ENCODE measurements around the gene GPX7.

Gene GPX7

GRCh38 chr1:52554267-52554640 is 47.9 kb upstream of the GPX7 start:
- Histone ChIP-seq H3K27ac (ENCODE audit: low read length) (peak overlapping the region; percentile 97), H3K79me2 (ENCODE audit: insufficient read depth, low read length) (peaks cover 51% of the 10 kb centered on the region)
- no peak for ATAC-seq (ENCODE audit: insufficient read depth, low read depth)

GRCh38 chr1:52554756-52555155 is 47.4 kb upstream of the GPX7 start:
- peaks cover 39% of the 10 kb centered on the region for H3K4me1 ChIP-seq (ENCODE audit: insufficient read depth, low read length)
- no peak for DNase-seq
- H3K9ac ChIP-seq (ENCODE audit: low read depth, low read length), result peak overlapping the region; percentile 99
- peaks cover 15% of the 10 kb centered on the region; the same call in 1 of the 2 replicates for H4K20me1 ChIP-seq (ENCODE audit: insufficient read depth, low read length)
- no peaks in the 10 kb centered on the region; the same call in 1 of the 2 replicates for H3K36me3 ChIP-seq (ENCODE audit: insufficient read depth, low read length)
- H2AFZ ChIP-seq (ENCODE audit: low read depth, low read length), result peak overlapping the region; percentile 97; the same call in 1 of the 2 replicates
- H3K27me3 ChIP-seq (ENCODE audit: insufficient read depth, low read length, poor library complexity), result no peaks in the 10 kb centered on the region
- ATAC-seq (ENCODE audit: insufficient read depth, low read depth), result no peak
- H3K27ac ChIP-seq (ENCODE audit: low read length), result peak overlapping the region; percentile 97; the same call in 1 of the 2 replicates
- H3K4me2 ChIP-seq (ENCODE audit: insufficient read depth, low read length), result peak overlapping the region; percentile 90
- no peak for TF ChIP-seq CTCF (IDR thresholded peaks at IDR 0.05; ENCODE audit: borderline replicate concordance, extremely low read depth, low read length, poor library complexity, severe bottlenecking)
- TF ChIP-seq EZH2 (IDR thresholded peaks at IDR 0.05; ENCODE audit: borderline replicate concordance, low read depth, low read length, severe bottlenecking), result no peak
- no peaks in the 10 kb centered on the region for H3K9me3 ChIP-seq (ENCODE audit: insufficient read depth, low read length, severe bottlenecking)
- peak overlapping the region in 1 of 2 experiments; percentile 90; a peak in 2 of 4 replicates for H3K4me3 ChIP-seq (ENCODE audit: low read depth in 1 of 2, low read length in 2 of 2)
- H3K79me2 ChIP-seq (ENCODE audit: insufficient read depth, low read length), result peaks cover 46% of the 10 kb centered on the region

More at GRCh38 chr1:52554267-52554640, 47.9 kb upstream of the GPX7 start:
- Histone ChIP-seq H3K4me3 (ENCODE audit: low read depth in 1 of 2, low read length in 2 of 2) (peak overlapping the region; percentile 86 to 90), H3K27me3 (ENCODE audit: insufficient read depth, low read length, poor library complexity) (no peaks in the 10 kb centered on the region), H3K4me2 (ENCODE audit: insufficient read depth, low read length) (peak overlapping the region; percentile 90), H2AFZ (ENCODE audit: low read depth, low read length) (peak overlapping the region; percentile 97), H3K4me1 (ENCODE audit: insufficient read depth, low read length) (peaks cover 44% of the 10 kb centered on the region), H3K9me3 (ENCODE audit: insufficient read depth, low read length, severe bottlenecking) (no peaks in the 10 kb centered on the region), H3K36me3 (ENCODE audit: insufficient read depth, low read length) (no peaks in the 10 kb centered on the region; the same call in 1 of the 2 replicates), H4K20me1 (ENCODE audit: insufficient read depth, low read length) (peaks cover 20% of the 10 kb centered on the region; the same call in 1 of the 2 replicates), H3K9ac (ENCODE audit: low read depth, low read length) (peak overlapping the region; percentile 99)
- no peak for DNase-seq
- TF ChIP-seq CTCF (IDR thresholded peaks at IDR 0.05; ENCODE audit: borderline replicate concordance, extremely low read depth, low read length, poor library complexity, severe bottlenecking), result no peak
- TF ChIP-seq EZH2 (IDR thresholded peaks at IDR 0.05; ENCODE audit: borderline replicate concordance, low read depth, low read length, severe bottlenecking), result no peak

- no peak for DNase-seq
- no peak for ATAC-seq (ENCODE audit: insufficient read depth, low read depth)
- peaks cover 26% of the 10 kb centered on the region for H3K79me2 ChIP-seq (ENCODE audit: insufficient read depth, low read length)
- peaks cover 19% of the 10 kb centered on the region for H3K4me1 ChIP-seq (ENCODE audit: insufficient read depth, low read length)
- H3K27me3 ChIP-seq (ENCODE audit: insufficient read depth, low read length, poor library complexity), result no peaks in the 10 kb centered on the region
- H3K9me3 ChIP-seq (ENCODE audit: insufficient read depth, low read length, severe bottlenecking), result no peaks in the 10 kb centered on the region
- no peak overlapping the region for H3K4me2 ChIP-seq (ENCODE audit: insufficient read depth, low read length)
- H2AFZ ChIP-seq (ENCODE audit: low read depth, low read length), result no peak overlapping the region
- no peaks in the 10 kb centered on the region; the same call in 1 of the 2 replicates for H3K36me3 ChIP-seq (ENCODE audit: insufficient read depth, low read length)
- no peak for TF ChIP-seq EZH2 (IDR thresholded peaks at IDR 0.05; ENCODE audit: borderline replicate concordance, low read depth, low read length, severe bottlenecking)
- TF ChIP-seq CTCF (IDR thresholded peaks at IDR 0.05; ENCODE audit: borderline replicate concordance, extremely low read depth, low read length, poor library complexity, severe bottlenecking), result no peak
- H3K27ac ChIP-seq (ENCODE audit: low read length), result no peak overlapping the region
- H3K9ac ChIP-seq (ENCODE audit: low read depth, low read length), result no peak overlapping the region
- peaks cover 4% of the 10 kb centered on the region; the same call in 1 of the 2 replicates for H4K20me1 ChIP-seq (ENCODE audit: insufficient read depth, low read length)
- no peak overlapping the region for H3K4me3 ChIP-seq (ENCODE audit: low read depth in 1 of 2, low read length in 2 of 2)
These were observed 45.4 kb upstream of the GPX7 start for GRCh38 chr1:52556641-52557360.
